IMR-90 (cell line): ENCODE results near the gene CHMP4B.

Source experiments
- CEBPB ChIP-seq: IDR thresholded peaks from 2 replicates; pipeline ENCODE4 v1.6.1; 2012; ENCODE audit warnings: low read depth, low read length, improper control_type of control experiment
- CHD1 ChIP-seq: IDR thresholded peaks from 2 replicates; pipeline ENCODE4 v1.6.1; 2012; ENCODE audit warnings: low read depth, low read length, improper control_type of control experiment
- ELK1 ChIP-seq: fragments of 150-350 bp; IDR thresholded peaks from 2 replicates; pipeline ENCODE4 v1.6.1; 2016; ENCODE audit warnings: low read depth, mild to moderate bottlenecking, low read length, moderate library complexity, borderline replicate concordance
- FOS ChIP-seq: fragments of 150-350 bp; IDR thresholded peaks from 2 replicates; pipeline ENCODE4 v1.6.1; 2016; ENCODE audit warnings: low read depth, low read length
- MAFK ChIP-seq: IDR thresholded peaks from 2 replicates; pipeline ENCODE4 v1.6.1; 2012; ENCODE audit warnings: low read depth, low read length, improper control_type of control experiment
- MAZ ChIP-seq: IDR thresholded peaks from 2 replicates; pipeline ENCODE4 v1.6.1; 2012; ENCODE audit warnings: low read depth, mild to moderate bottlenecking, low read length, improper control_type of control experiment, moderate library complexity, borderline replicate concordance
- MXI1 ChIP-seq: IDR thresholded peaks from 2 replicates; pipeline ENCODE4 v1.6.1; 2012; ENCODE audit warnings: low read depth, mild to moderate bottlenecking, low read length, moderate library complexity, borderline replicate concordance
- POLR2A ChIP-seq: IDR thresholded peaks from 2 replicates; pipeline ENCODE4 v1.6.1; 2012; ENCODE audit warnings: mild to moderate bottlenecking, low read depth, low read length
- RCOR1 ChIP-seq: IDR thresholded peaks from 2 replicates; pipeline ENCODE4 v1.6.1; 2012; ENCODE audit warnings: mild to moderate bottlenecking, low read length, improper control_type of control experiment; ENCODE audit not compliant: insufficient replicate concordance
- RFX5 ChIP-seq: IDR thresholded peaks from 2 replicates; pipeline ENCODE4 v1.8.0; 2012; ENCODE audit warnings: low read depth, mild to moderate bottlenecking, low read length, moderate library complexity
- SMC3 ChIP-seq: fragments of 150-350 bp; IDR thresholded peaks from 2 replicates; pipeline ENCODE4 v1.6.1; 2016; ENCODE audit warnings: low read depth, mild to moderate bottlenecking, antibody characterized with exemption, low read length, moderate library complexity
- TF ChIP-seq, protein P1 (sequence below): conservative IDR thresholded peaks from 2 replicates; pipeline ENCODE4 v1.5.1; 2012; ENCODE audit warnings: mild to moderate bottlenecking, low read depth, low read length, improper control_type of control experiment

- TF ChIP-seq, protein P1, sequence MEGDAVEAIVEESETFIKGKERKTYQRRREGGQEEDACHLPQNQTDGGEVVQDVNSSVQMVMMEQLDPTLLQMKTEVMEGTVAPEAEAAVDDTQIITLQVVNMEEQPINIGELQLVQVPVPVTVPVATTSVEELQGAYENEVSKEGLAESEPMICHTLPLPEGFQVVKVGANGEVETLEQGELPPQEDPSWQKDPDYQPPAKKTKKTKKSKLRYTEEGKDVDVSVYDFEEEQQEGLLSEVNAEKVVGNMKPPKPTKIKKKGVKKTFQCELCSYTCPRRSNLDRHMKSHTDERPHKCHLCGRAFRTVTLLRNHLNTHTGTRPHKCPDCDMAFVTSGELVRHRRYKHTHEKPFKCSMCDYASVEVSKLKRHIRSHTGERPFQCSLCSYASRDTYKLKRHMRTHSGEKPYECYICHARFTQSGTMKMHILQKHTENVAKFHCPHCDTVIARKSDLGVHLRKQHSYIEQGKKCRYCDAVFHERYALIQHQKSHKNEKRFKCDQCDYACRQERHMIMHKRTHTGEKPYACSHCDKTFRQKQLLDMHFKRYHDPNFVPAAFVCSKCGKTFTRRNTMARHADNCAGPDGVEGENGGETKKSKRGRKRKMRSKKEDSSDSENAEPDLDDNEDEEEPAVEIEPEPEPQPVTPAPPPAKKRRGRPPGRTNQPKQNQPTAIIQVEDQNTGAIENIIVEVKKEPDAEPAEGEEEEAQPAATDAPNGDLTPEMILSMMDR: no peak
- no peak for TF ChIP-seq RCOR1
- TF ChIP-seq ELK1: no peak
- TF ChIP-seq MXI1: no peak
- TF ChIP-seq POLR2A: no peak
- TF ChIP-seq FOS: no peak
- TF ChIP-seq MAZ: no peak
- no peak for TF ChIP-seq CHD1
- no peak for TF ChIP-seq MAFK
- no peak for TF ChIP-seq RFX5
- no peak for TF ChIP-seq CEBPB
- no peak for TF ChIP-seq SMC3
These were observed 26.1 kb downstream of the CHMP4B start for GRCh38 chr20:33837096-33837830.
